GM12878 (cell line): ENCODE measurements around the gene TYW5. TPM values are rescaled to one million over a fixed set of nuclear protein-coding genes. Genes with fewer than 3 reads are reported as not detected.

ENCODE experiments used
- ATAC-seq: fragments of 200-7000 bp; cut with Tn5 transposase; 3 replicates; pipeline ENCODE4 v1.9.1; 2020; ENCODE audit warnings: mild to moderate bottlenecking, moderate library complexity
- BruUV-seq: library from RNA; stranded (reverse); fragments of 400-500 nt; replicated peaks from 2 replicates; lab custom pipeline; 2021; lab: Mats Ljungman, UMichigan
- CTCF ChIA-PET: fragments of 300-600 bp; sonication (Branson Sonifier 250); formaldehyde crosslinking; extraction: SDS; loops from one replicate; lab custom pipeline; 2021; ENCODE audit warnings: inconsistent platforms; lab: Yijun Ruan, JAX
- POLR2A ChIA-PET: fragments of 350-600 bp; formaldehyde crosslinking; extraction: SDS; loops from one replicate; lab custom pipeline; 2021; ENCODE audit warnings: inconsistent platforms; lab: Charles Lee
- RAD21 ChIA-PET: fragments of 300-600 bp; sonication (Branson Sonifier 250); formaldehyde crosslinking; loops from one replicate; lab custom pipeline; 2023; ENCODE audit warnings: antibody characterized with exemption; ENCODE audit not compliant: unreplicated experiment; lab: Charles Lee
- SMC1A ChIA-PET: fragments of 300-600 bp; sonication (Branson Sonifier 250); formaldehyde crosslinking; loops from one replicate; lab custom pipeline; 2023; ENCODE audit not compliant: unreplicated experiment, uncharacterized antibody; lab: Charles Lee
- DNase-seq: peaks from one replicate; pipeline ENCODE4 v3.0.0-alpha.2; 2011; ENCODE audit warnings: low read depth, low spot score
- FAIRE-seq: peaks from 3 replicates; lab custom pipeline; 2011; peaks lifted over from hg19 to GRCh38; lab: Jason Lieb, UNC
- H2AFZ ChIP-seq: 2 replicates; pipeline ENCODE4 v1.6.0; 2011; ENCODE audit warnings: low read depth, low read length, control low read depth; ENCODE audit not compliant: control insufficient read depth
- H3K27ac ChIP-seq: 2 replicates; pipeline ENCODE4 v1.5.1; 2011; ENCODE audit warnings: control low read depth; ENCODE audit not compliant: control insufficient read depth, insufficient read depth
- H3K27me3 ChIP-seq, 2 experiments: replicated peaks in 1 of 2; 2 replicates each; pipeline versions ENCODE4 v1.6.0 to v1.6.1; 2011; ENCODE audit warnings: low read length in 1 of 2; ENCODE audit not compliant: control insufficient read depth in 2 of 2, insufficient read depth in 2 of 2
- H3K36me3 ChIP-seq, 2 experiments: 2 replicates each; pipeline ENCODE4 v1.5.1; 2011; ENCODE audit warnings: low read length in 1 of 2; ENCODE audit not compliant: control insufficient read depth in 2 of 2, insufficient read depth in 2 of 2
- H3K4me1 ChIP-seq: 2 replicates; pipeline ENCODE4 v1.6.1; 2011; ENCODE audit warnings: mild to moderate bottlenecking, low read length, moderate library complexity, mixed read lengths; ENCODE audit not compliant: control insufficient read depth, insufficient read depth
- H3K4me2 ChIP-seq: 2 replicates; pipeline ENCODE4 v1.6.0; 2011; ENCODE audit warnings: control low read depth; ENCODE audit not compliant: control insufficient read depth, insufficient read depth
- H3K4me3 ChIP-seq: fragments of 200-600 bp; sonication (generic); 2 replicates; pipeline ENCODE4 v1.5.1; 2016
- H3K79me2 ChIP-seq: 2 replicates; pipeline ENCODE4 v1.6.0; 2011; ENCODE audit warnings: low read length; ENCODE audit not compliant: control insufficient read depth, insufficient read depth
- H3K9ac ChIP-seq: 2 replicates; pipeline ENCODE4 v1.8.0; 2011; ENCODE audit warnings: low read length, control low read depth, mixed read lengths; ENCODE audit not compliant: control insufficient read depth, insufficient read depth
- H3K9me3 ChIP-seq: replicated peaks from 3 replicates; pipeline ENCODE4 v1.5.1; 2011; ENCODE audit warnings: mild to moderate bottlenecking, low read length; ENCODE audit not compliant: control insufficient read depth, insufficient read depth
- H4K20me1 ChIP-seq: 2 replicates; pipeline ENCODE4 v1.6.0; 2011; ENCODE audit not compliant: control insufficient read depth, insufficient read depth
- ATF7 ChIP-seq: fragments of 450-650 bp; IDR thresholded peaks from 2 replicates; pipeline ENCODE4 v1.6.1; 2016; ENCODE audit warnings: low read depth, mild to moderate bottlenecking
- CBX5 ChIP-seq: sonication (generic); IDR thresholded peaks from 2 replicates; pipeline ENCODE4 v1.6.1; 2016; ENCODE audit warnings: low read depth, moderate library complexity, mild to moderate bottlenecking, inconsistent platforms
- CREB1 ChIP-seq: IDR thresholded peaks from 2 replicates; pipeline ENCODE4 v1.6.1; 2012; ENCODE audit warnings: low read depth, mild to moderate bottlenecking, inconsistent platforms
- EED ChIP-seq: sonication (generic); IDR thresholded peaks from 2 replicates; pipeline ENCODE4 v1.6.1; 2016; ENCODE audit warnings: antibody characterized with exemption, low read depth
- ETV6 ChIP-seq, 2 experiments: fragments of 450-650 bp in 1 of 2; IDR thresholded peaks in 1 of 2; conservative IDR thresholded peaks in 1 of 2; 2 replicates each; pipeline ENCODE4 v1.6.1; 2014; ENCODE audit warnings: antibody characterized with exemption in 1 of 2, borderline replicate concordance in 1 of 2, low read depth in 1 of 2, mild to moderate bottlenecking in 1 of 2, moderate library complexity in 1 of 2
- HDGF ChIP-seq: fragments of 450-650 bp; IDR thresholded peaks from 2 replicates; pipeline ENCODE4 v1.6.1; 2016; ENCODE audit warnings: antibody characterized with exemption
- IKZF2 ChIP-seq, 2 experiments: fragments of 450-650 bp; IDR thresholded peaks; 2 replicates each; pipeline ENCODE4 v1.6.1; 2017; ENCODE audit warnings: mild to moderate bottlenecking in 2 of 2, moderate library complexity in 2 of 2
- KDM1A ChIP-seq: fragments of 200-600 bp; sonication (generic); IDR thresholded peaks from 2 replicates; pipeline ENCODE4 v1.6.1; 2016; ENCODE audit warnings: borderline replicate concordance
- NR2C2 ChIP-seq: IDR thresholded peaks from 2 replicates; pipeline ENCODE4 v1.6.1; 2011; ENCODE audit warnings: borderline replicate concordance, low read depth; ENCODE audit not compliant: control insufficient read depth, insufficient read length
- SIN3A ChIP-seq: IDR thresholded peaks from 2 replicates; pipeline ENCODE4 v1.6.1; 2012; ENCODE audit warnings: low read depth, low read length, improper control_type of control experiment
- SMAD5 ChIP-seq: IDR thresholded peaks from 2 replicates; pipeline ENCODE4 v1.6.1; 2016; ENCODE audit warnings: antibody characterized with exemption, low read depth
- WGBS: methylation state at CpG from one replicate; pipeline ENCODE4 v1.1.6; 2016; ENCODE audit warnings: low lambda C conversion rate; ENCODE audit not compliant: insufficient replicate concordance, insufficient coverage; ENCODE audit errors: missing lambda C conversion rate; 5-methylcytosine and 5-hydroxymethylcytosine counted together
- in situ Hi-C: fragments of 300-500 bp; cut with MboI; formaldehyde crosslinking; loops from 9 replicates; pipeline ENCODE4 v1.14.3; 2018; ENCODE audit warnings: mixed read lengths
- intact Hi-C: fragments of 100-400 bp; cut with micrococcal nuclease; formaldehyde crosslinking; loops from one replicate; pipeline ENCODE4 v1.14.2; 2022; ENCODE audit not compliant: unreplicated experiment
- polyA plus RNA-seq, 11 experiments: library from polyadenylated mRNA; depleted of rRNA in 4 of 11; unstranded in 6 of 11; stranded (reverse) in 5 of 11; fragments of >200 nt; fragmentation: Nextera tagmentation in 4 of 11; fragmentation: Illumina TruSeq in 1 of 11; extraction: Ambion mirVana in 4 of 11; extraction: Trizol in 1 of 11; gene quantifications; 1 replicate in 1 of 11; 2 replicates in 10 of 11; pipeline versions ENCODE4 v1.2.1 to v1.2.3, GENCODE V29; 2011 to 2016; ENCODE audit warnings: inconsistent platforms in 2 of 11, missing spikeins in 2 of 11, low read depth in 1 of 11
- total RNA-seq, 4 experiments: library from RNA; depleted of rRNA in 3 of 4; stranded (reverse); fragments of >200 nt in 3 of 4; fragmentation: Illumina TruSeq in 1 of 4; extraction: Trizol in 1 of 4; gene quantifications; 2 replicates each; pipeline versions ENCODE4 v1.2.1 to v1.2.3, GENCODE V29; 2013 to 2021
- TF ChIP-seq, protein P1 (sequence below): fragments of 450-650 bp; IDR thresholded peaks from 2 replicates; pipeline ENCODE4 v1.6.1; 2014; ENCODE audit warnings: mild to moderate bottlenecking
- TF ChIP-seq, protein P2 (sequence below): fragments of 450-650 bp; IDR thresholded peaks from 2 replicates; pipeline ENCODE4 v1.6.1; 2016; ENCODE audit warnings: mild to moderate bottlenecking
- TF ChIP-seq, protein P3 (sequence below): fragments of 450-650 bp; IDR thresholded peaks from 2 replicates; pipeline ENCODE4 v1.6.1; 2017; ENCODE audit warnings: borderline replicate concordance
- TF ChIP-seq, protein P4 (sequence below): fragments of 450-650 bp; IDR thresholded peaks from 2 replicates; pipeline ENCODE4 v1.6.1; 2018; ENCODE audit warnings: borderline replicate concordance, mild to moderate bottlenecking; ENCODE audit not compliant: partially characterized antibody
- TF ChIP-seq, protein P5 (sequence below): fragments of 150-350 bp; IDR thresholded peaks from 2 replicates; pipeline ENCODE4 v1.6.1; 2016; ENCODE audit warnings: low read depth, low read length

Gene TYW5
- total and polyA plus RNA-seq, 10 of the 15 experiments (the other 5 are each of a cell fraction or from before 2014, with no cell fraction given) = 4.6 to 11.8 (median 7.4) TPM

DNA sequence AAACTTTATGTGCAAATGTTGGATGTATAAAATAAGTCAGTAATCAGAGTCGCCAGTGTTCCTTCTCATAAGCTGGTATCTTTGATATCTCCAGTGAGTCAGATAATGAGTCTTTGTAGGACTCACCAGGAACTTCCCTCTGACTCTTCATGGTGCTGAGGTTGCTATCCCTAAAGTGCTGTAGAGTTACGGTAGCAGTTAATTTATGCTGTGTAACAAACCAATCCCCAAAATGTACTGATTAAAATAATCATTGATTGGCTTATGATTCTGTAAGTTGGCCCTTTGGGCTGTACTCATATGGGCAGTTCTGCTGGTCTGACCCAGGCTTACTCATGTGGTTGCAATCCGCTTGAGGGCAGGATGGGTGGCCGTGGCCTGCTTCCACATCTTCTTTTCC, 43.9 kb upstream of the TYW5 start:
- H3K79me2 ChIP-seq = no peaks in the 10 kb centered on the region
- H3K4me2 ChIP-seq = no peak overlapping the region
- H2AFZ ChIP-seq = no peak overlapping the region
- H3K27ac ChIP-seq = no peak overlapping the region
- H4K20me1 ChIP-seq = no peaks in the 10 kb centered on the region
- POLR2A ChIA-PET = no interaction called here
- RAD21 ChIA-PET = no interaction called here
- WGBS = 57% methylated on average over 4 of the region's 4 CpGs
- H3K9ac ChIP-seq = no peak overlapping the region
- SMC1A ChIA-PET = no interaction called here
- ATAC-seq = no peak
- no peak for DNase-seq
- CTCF ChIA-PET = no interaction called here
- H3K9me3 ChIP-seq = no peaks in the 10 kb centered on the region
- H3K4me3 ChIP-seq = no peak overlapping the region
- in situ Hi-C loops = no loop called here
- no peaks in the 10 kb centered on the region for H3K4me1 ChIP-seq
- BruUV-seq = no TSS peak
- intact Hi-C loops = no loop called here
- no peaks in the 10 kb centered on the region; a peak in 1 of 4 replicates for H3K27me3 ChIP-seq
- H3K36me3 ChIP-seq = no peaks in the 10 kb centered on the region
- FAIRE-seq = no peak
- no peak for TF ChIP-seq CREB1
- TF ChIP-seq SIN3A = no peak
- TF ChIP-seq NR2C2 = no peak
- TF ChIP-seq, protein P1, sequence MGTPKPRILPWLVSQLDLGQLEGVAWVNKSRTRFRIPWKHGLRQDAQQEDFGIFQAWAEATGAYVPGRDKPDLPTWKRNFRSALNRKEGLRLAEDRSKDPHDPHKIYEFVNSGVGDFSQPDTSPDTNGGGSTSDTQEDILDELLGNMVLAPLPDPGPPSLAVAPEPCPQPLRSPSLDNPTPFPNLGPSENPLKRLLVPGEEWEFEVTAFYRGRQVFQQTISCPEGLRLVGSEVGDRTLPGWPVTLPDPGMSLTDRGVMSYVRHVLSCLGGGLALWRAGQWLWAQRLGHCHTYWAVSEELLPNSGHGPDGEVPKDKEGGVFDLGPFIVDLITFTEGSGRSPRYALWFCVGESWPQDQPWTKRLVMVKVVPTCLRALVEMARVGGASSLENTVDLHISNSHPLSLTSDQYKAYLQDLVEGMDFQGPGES = no peak
- TF ChIP-seq, protein P2, sequence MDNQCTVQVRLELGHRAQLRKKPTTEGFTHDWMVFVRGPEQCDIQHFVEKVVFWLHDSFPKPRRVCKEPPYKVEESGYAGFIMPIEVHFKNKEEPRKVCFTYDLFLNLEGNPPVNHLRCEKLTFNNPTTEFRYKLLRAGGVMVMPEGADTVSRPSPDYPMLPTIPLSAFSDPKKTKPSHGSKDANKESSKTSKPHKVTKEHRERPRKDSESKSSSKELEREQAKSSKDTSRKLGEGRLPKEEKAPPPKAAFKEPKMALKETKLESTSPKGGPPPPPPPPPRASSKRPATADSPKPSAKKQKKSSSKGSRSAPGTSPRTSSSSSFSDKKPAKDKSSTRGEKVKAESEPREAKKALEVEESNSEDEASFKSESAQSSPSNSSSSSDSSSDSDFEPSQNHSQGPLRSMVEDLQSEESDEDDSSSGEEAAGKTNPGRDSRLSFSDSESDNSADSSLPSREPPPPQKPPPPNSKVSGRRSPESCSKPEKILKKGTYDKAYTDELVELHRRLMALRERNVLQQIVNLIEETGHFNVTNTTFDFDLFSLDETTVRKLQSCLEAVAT = no peak
- no peak for TF ChIP-seq IKZF2 (IDR thresholded peaks at IDR 0.05)
- TF ChIP-seq, protein P3, sequence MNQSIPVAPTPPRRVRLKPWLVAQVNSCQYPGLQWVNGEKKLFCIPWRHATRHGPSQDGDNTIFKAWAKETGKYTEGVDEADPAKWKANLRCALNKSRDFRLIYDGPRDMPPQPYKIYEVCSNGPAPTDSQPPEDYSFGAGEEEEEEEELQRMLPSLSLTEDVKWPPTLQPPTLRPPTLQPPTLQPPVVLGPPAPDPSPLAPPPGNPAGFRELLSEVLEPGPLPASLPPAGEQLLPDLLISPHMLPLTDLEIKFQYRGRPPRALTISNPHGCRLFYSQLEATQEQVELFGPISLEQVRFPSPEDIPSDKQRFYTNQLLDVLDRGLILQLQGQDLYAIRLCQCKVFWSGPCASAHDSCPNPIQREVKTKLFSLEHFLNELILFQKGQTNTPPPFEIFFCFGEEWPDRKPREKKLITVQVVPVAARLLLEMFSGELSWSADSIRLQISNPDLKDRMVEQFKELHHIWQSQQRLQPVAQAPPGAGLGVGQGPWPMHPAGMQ = no peak
- no peak for TF ChIP-seq HDGF
- no peak for TF ChIP-seq ATF7
- no peak for TF ChIP-seq EED
- TF ChIP-seq SMAD5 = no peak
- TF ChIP-seq, protein P4, sequence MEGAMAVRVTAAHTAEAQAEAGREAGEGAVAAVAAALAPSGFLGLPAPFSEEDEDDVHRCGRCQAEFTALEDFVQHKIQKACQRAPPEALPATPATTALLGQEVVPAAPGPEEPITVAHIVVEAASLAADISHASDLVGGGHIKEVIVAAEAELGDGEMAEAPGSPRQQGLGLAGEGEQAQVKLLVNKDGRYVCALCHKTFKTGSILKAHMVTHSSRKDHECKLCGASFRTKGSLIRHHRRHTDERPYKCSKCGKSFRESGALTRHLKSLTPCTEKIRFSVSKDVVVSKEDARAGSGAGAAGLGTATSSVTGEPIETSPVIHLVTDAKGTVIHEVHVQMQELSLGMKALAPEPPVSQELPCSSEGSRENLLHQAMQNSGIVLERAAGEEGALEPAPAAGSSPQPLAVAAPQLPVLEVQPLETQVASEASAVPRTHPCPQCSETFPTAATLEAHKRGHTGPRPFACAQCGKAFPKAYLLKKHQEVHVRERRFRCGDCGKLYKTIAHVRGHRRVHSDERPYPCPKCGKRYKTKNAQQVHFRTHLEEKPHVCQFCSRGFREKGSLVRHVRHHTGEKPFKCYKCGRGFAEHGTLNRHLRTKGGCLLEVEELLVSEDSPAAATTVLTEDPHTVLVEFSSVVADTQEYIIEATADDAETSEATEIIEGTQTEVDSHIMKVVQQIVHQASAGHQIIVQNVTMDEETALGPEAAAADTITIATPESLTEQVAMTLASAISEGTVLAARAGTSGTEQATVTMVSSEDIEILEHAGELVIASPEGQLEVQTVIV = no peak
- TF ChIP-seq CBX5 = no peak
- TF ChIP-seq KDM1A = no peak
- TF ChIP-seq ETV6 (conservative IDR thresholded peaks at IDR 0.05 in 1 of 2, IDR thresholded peaks at IDR 0.05 in 1 of 2; ENCODE audit: borderline replicate concordance in 1 of 2, low read depth in 1 of 2) = no peak
- TF ChIP-seq, protein P5, sequence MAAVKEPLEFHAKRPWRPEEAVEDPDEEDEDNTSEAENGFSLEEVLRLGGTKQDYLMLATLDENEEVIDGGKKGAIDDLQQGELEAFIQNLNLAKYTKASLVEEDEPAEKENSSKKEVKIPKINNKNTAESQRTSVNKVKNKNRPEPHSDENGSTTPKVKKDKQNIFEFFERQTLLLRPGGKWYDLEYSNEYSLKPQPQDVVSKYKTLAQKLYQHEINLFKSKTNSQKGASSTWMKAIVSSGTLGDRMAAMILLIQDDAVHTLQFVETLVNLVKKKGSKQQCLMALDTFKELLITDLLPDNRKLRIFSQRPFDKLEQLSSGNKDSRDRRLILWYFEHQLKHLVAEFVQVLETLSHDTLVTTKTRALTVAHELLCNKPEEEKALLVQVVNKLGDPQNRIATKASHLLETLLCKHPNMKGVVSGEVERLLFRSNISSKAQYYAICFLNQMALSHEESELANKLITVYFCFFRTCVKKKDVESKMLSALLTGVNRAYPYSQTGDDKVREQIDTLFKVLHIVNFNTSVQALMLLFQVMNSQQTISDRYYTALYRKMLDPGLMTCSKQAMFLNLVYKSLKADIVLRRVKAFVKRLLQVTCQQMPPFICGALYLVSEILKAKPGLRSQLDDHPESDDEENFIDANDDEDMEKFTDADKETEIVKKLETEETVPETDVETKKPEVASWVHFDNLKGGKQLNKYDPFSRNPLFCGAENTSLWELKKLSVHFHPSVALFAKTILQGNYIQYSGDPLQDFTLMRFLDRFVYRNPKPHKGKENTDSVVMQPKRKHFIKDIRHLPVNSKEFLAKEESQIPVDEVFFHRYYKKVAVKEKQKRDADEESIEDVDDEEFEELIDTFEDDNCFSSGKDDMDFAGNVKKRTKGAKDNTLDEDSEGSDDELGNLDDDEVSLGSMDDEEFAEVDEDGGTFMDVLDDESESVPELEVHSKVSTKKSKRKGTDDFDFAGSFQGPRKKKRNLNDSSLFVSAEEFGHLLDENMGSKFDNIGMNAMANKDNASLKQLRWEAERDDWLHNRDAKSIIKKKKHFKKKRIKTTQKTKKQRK = no peak
